H9 (cell line): Measurements from ENCODE around the gene NUAK2. TPM values are rescaled to one million over a fixed set of nuclear protein-coding genes. Genes with fewer than 3 reads are reported as not detected.

Source experiments
- DNase-seq: peaks from one replicate; pipeline ENCODE4 v3.0.0-alpha.2; 2017
- H2AFZ ChIP-seq: one replicate; pipeline ENCODE4 v1.6.1; 2013; ENCODE audit warnings: mild to moderate bottlenecking, low read length, control low read depth, moderate library complexity
- H2AK5ac ChIP-seq: 2 replicates; pipeline ENCODE4 v1.6.1; 2013; ENCODE audit warnings: low read length, control low read depth, mixed read lengths; ENCODE audit not compliant: insufficient read length
- H2BK120ac ChIP-seq: one replicate; pipeline ENCODE4 v1.6.1; 2013; ENCODE audit warnings: low read depth, mild to moderate bottlenecking, low read length, control low read depth, inconsistent platforms; ENCODE audit not compliant: poor library complexity, severe bottlenecking
- H2BK12ac ChIP-seq: 2 replicates; pipeline ENCODE4 v1.6.1; 2013; ENCODE audit warnings: low read length, control low read depth, mixed read lengths, low read depth; ENCODE audit not compliant: insufficient read length
- H2BK15ac ChIP-seq: 2 replicates; pipeline ENCODE4 v1.6.1; 2013; ENCODE audit warnings: low read depth, low read length, control low read depth
- H2BK20ac ChIP-seq: one replicate; pipeline ENCODE4 v1.6.1; 2013; ENCODE audit warnings: low read depth, mild to moderate bottlenecking, low read length, control low read depth, inconsistent platforms; ENCODE audit not compliant: poor library complexity, severe bottlenecking
- H2BK5ac ChIP-seq: 2 replicates; pipeline ENCODE4 v1.6.1; 2013; ENCODE audit warnings: low read length, control low read depth, mixed read lengths; ENCODE audit not compliant: insufficient read length
- H3K14ac ChIP-seq: 2 replicates; pipeline ENCODE4 v1.6.1; 2013; ENCODE audit warnings: low read length, control low read depth; ENCODE audit not compliant: insufficient read depth
- H3K18ac ChIP-seq: 2 replicates; pipeline ENCODE4 v1.6.1; 2013; ENCODE audit warnings: low read depth, mild to moderate bottlenecking, mixed read lengths, low read length, control low read depth; ENCODE audit not compliant: insufficient read length
- H3K23ac ChIP-seq: 2 replicates; pipeline ENCODE4 v1.6.1; 2013; ENCODE audit warnings: low read length, control low read depth, mixed read lengths, low read depth; ENCODE audit not compliant: insufficient read length
- H3K23me2 ChIP-seq: 2 replicates; pipeline ENCODE4 v1.6.1; 2013; ENCODE audit warnings: low read depth, mild to moderate bottlenecking, mixed read lengths, low read length, control low read depth; ENCODE audit not compliant: insufficient read length, poor library complexity, severe bottlenecking
- H3K27ac ChIP-seq: 2 replicates; pipeline ENCODE4 v1.5.1; 2013; ENCODE audit warnings: low read length, control low read depth, mixed read lengths, low read depth; ENCODE audit not compliant: insufficient read length
- H3K27me3 ChIP-seq: 2 replicates; pipeline ENCODE4 v1.6.1; 2013; ENCODE audit warnings: low read length, control low read depth, inconsistent platforms; ENCODE audit not compliant: insufficient read depth
- H3K4ac ChIP-seq: 2 replicates; pipeline ENCODE4 v1.6.1; 2013; ENCODE audit warnings: low read depth, mild to moderate bottlenecking, control low read depth, inconsistent platforms, low read length, moderate library complexity
- H3K4me1 ChIP-seq: 2 replicates; pipeline ENCODE4 v1.6.1; 2013; ENCODE audit warnings: low read length, control low read depth, inconsistent platforms; ENCODE audit not compliant: insufficient read depth
- H3K4me2 ChIP-seq: 2 replicates; pipeline ENCODE4 v1.6.1; 2013; ENCODE audit warnings: low read length, control low read depth, mixed read lengths; ENCODE audit not compliant: insufficient read length, insufficient read depth
- H3K56ac ChIP-seq: 2 replicates; pipeline ENCODE4 v1.6.1; 2013; ENCODE audit warnings: low read depth, mild to moderate bottlenecking, mixed read lengths, low read length, control low read depth; ENCODE audit not compliant: insufficient read length
- H3K79me1 ChIP-seq: 2 replicates; pipeline ENCODE4 v1.6.1; 2013; ENCODE audit warnings: low read depth, mild to moderate bottlenecking, moderate library complexity, low read length, control low read depth, inconsistent platforms; ENCODE audit not compliant: insufficient read depth, poor library complexity, severe bottlenecking
- H3K79me2 ChIP-seq: 2 replicates; pipeline ENCODE4 v1.6.1; 2013; ENCODE audit warnings: low read length, control low read depth, inconsistent platforms; ENCODE audit not compliant: insufficient read depth
- H3K9ac ChIP-seq: 2 replicates; pipeline ENCODE4 v1.6.1; 2013; ENCODE audit warnings: low read length, control low read depth, mixed read lengths; ENCODE audit not compliant: insufficient read length; ENCODE audit errors: extremely low read depth
- H3K9me3 ChIP-seq: one replicate; pipeline ENCODE4 v1.6.1; 2013; ENCODE audit warnings: low read depth, low read length, inconsistent platforms; ENCODE audit not compliant: control insufficient read depth
- H3T11ph ChIP-seq: one replicate; pipeline ENCODE4 v1.6.1; 2013; ENCODE audit warnings: mild to moderate bottlenecking, low read length, control low read depth, inconsistent platforms
- H4K20me1 ChIP-seq: one replicate; pipeline ENCODE4 v1.6.1; 2013; ENCODE audit not compliant: control insufficient read depth, insufficient read length, insufficient read depth
- H4K5ac ChIP-seq: 2 replicates; pipeline ENCODE4 v1.6.1; 2013; ENCODE audit warnings: low read depth, mild to moderate bottlenecking, mixed read lengths, low read length, control low read depth; ENCODE audit not compliant: insufficient read length
- H4K8ac ChIP-seq: replicated peaks from 2 replicates; pipeline ENCODE4 v1.6.1; 2013; ENCODE audit warnings: low read length, control low read depth, mixed read lengths, low read depth; ENCODE audit not compliant: insufficient read length
- H4K91ac ChIP-seq: 2 replicates; pipeline ENCODE4 v1.6.1; 2013; ENCODE audit warnings: low read depth, mild to moderate bottlenecking, moderate library complexity, mixed read lengths, low read length, control low read depth; ENCODE audit not compliant: insufficient read length
- H3K27ac Mint-ChIP-seq, 3 experiments: 2 replicates in 2 of 3; 3 replicates in 1 of 3; pipeline ENCODE4 v1.8.0; 2020 to 2021; ENCODE audit warnings: mixed read lengths in 3 of 3, mild to moderate bottlenecking in 1 of 3, moderate library complexity in 1 of 3
- H3K27me3 Mint-ChIP-seq: 2 replicates; pipeline ENCODE4 v1.8.0; 2021; ENCODE audit warnings: low read depth, mild to moderate bottlenecking, moderate library complexity, mixed read lengths
- H3K36me3 Mint-ChIP-seq, 3 experiments: 2 replicates in 2 of 3; 3 replicates in 1 of 3; pipeline ENCODE4 v1.8.0; 2020 to 2021; ENCODE audit warnings: low read depth in 3 of 3, mixed read lengths in 3 of 3; ENCODE audit not compliant: insufficient read depth in 1 of 3
- H3K4me1 Mint-ChIP-seq, 2 experiments: 2 replicates each; pipeline ENCODE4 v1.8.0; 2020; ENCODE audit warnings: mixed read lengths in 2 of 2
- H3K4me3 Mint-ChIP-seq, 2 experiments: 2 replicates in 1 of 2; 3 replicates in 1 of 2; pipeline ENCODE4 v1.8.0; 2020 to 2021; ENCODE audit warnings: mild to moderate bottlenecking in 2 of 2, mixed read lengths in 2 of 2, moderate library complexity in 1 of 2
- H3K9me3 Mint-ChIP-seq, 2 experiments: 2 replicates in 1 of 2; 3 replicates in 1 of 2; pipeline ENCODE4 v1.8.0; 2020; ENCODE audit warnings: mild to moderate bottlenecking in 2 of 2, mixed read lengths in 2 of 2, moderate library complexity in 1 of 2
- CTCF ChIP-seq: fragments of 200-600 bp; sonication (generic); conservative IDR thresholded peaks from 3 replicates; pipeline ENCODE4 v1.8.0; 2021; ENCODE audit warnings: antibody characterized with exemption, mild to moderate bottlenecking
- WGBS: extraction: QIAGEN DNeasy Blood & Tissue Kit; methylation state at CpG from one replicate; pipeline ENCODE4 v1.1.7; 2013; ENCODE audit warnings: missing lambda C conversion rate, low lambda C conversion rate, mixed read lengths; ENCODE audit not compliant: insufficient read length; ENCODE audit errors: extremely low coverage; 5-methylcytosine and 5-hydroxymethylcytosine counted together
- total RNA-seq: library from RNA; stranded (reverse); gene quantifications from 2 replicates; pipeline ENCODE4 v1.2.1, GENCODE V29; 2021

NUAK2 gene
- total RNA-seq, 1 experiment from 2014 or later = 15.4 TPM

- Histone ChIP-seq H2BK120ac (no peak overlapping the region), H2BK12ac (no peak overlapping the region), H3K79me1 (no peaks in the 10 kb centered on the region), H3K27me3 (no peaks in the 10 kb centered on the region), H3K18ac (no peak overlapping the region), H3K14ac (no peak overlapping the region), H3K4ac (no peak overlapping the region), H3K27ac (no peak overlapping the region), H2AFZ (no peak overlapping the region), H3T11ph (no peak overlapping the region), H4K8ac (no peak overlapping the region), H3K4me2 (no peak overlapping the region), H4K5ac (no peak overlapping the region), H3K23me2 (no peaks in the 10 kb centered on the region), H2BK15ac (no peak overlapping the region), H2BK20ac (no peak overlapping the region), H3K56ac (no peak overlapping the region), H4K20me1 (no peaks in the 10 kb centered on the region), H3K4me1 (peaks cover 11% of the 10 kb centered on the region), H2AK5ac (no peak overlapping the region), H4K91ac (no peak overlapping the region), H2BK5ac (no peak overlapping the region), H3K9me3 (no peaks in the 10 kb centered on the region), H3K79me2 (no peaks in the 10 kb centered on the region), H3K23ac (no peak overlapping the region), H3K9ac (no peak overlapping the region)
- Mint-ChIP-seq H3K9me3 (no peaks in the 10 kb centered on the region), H3K27ac (no peak overlapping the region), H3K36me3 (no peaks in the 10 kb centered on the region), H3K4me1 (peaks cover 27 to 28% of the 10 kb centered on the region in 2 experiments), H3K27me3 (peaks cover 21% of the 10 kb centered on the region), H3K4me3 (no peak overlapping the region)
- WGBS = no CpG with 5 or more reads among the region's 4 CpGs
- peak; percentile 97 for TF ChIP-seq CTCF
- peak; percentile 90 for DNase-seq
Measured at GRCh38 chr1:205335692-205336091, 14.1 kb upstream of the NUAK2 start.
